Activated CD4-positive, alpha-beta T cell treated with anti-CD3 and anti-CD28 coated beads, Interleukin-2, Interleukin-4, amounts not matched to agents 100 ng/mL and 50 ng/mL, durations not matched to agents 16 hours and 8 hours (primary cell): ENCODE data around the gene DARS1.
"Not testable (repeated sequence)": the region's sequence is repeated elsewhere in the genome, so short reads cannot be mapped to it uniquely, and the experiment has no call there.

ENCODE experiments used
- DNase-seq: peaks from one replicate; pipeline ENCODE4 v3.0.0-alpha.2; 2020; ENCODE audit warnings: low spot score

DARS1 gene

GRCh38 chr2:135885709-135886108, 99.7 kb downstream of the DARS1 start:
- DNase-seq: no peak

DNA sequence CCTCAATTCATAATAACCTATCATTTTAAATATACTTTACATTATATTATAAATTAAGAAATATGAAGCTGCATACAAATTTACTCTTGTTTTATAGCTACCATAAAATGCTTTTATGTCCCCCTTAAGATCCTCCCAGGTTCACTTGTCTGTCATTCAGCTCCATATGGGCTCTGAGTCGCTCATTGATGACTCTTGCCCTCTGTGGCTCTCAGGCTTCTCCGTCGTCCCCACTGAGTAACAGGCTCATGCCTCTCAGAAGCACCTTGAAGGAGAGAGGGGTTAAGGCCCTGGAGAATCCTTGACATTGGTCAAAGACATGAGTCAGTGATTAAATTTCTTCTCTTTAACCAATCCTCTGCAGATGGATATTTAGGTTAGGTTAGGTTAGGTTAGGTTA, 103.0 kb downstream of the DARS1 start:
- no peak for DNase-seq

GRCh38 chr2:135876770-135877169, 108.7 kb downstream of the DARS1 start:
- DNase-seq: not testable (repeated sequence)

GRCh38 chr2:135876066-135876711, 109.2 kb downstream of the DARS1 start, which contains the start of gene MCM6:
TSS of gene MCM6 (minus strand) at chr2:135876443. CDS start at chr2:135876365, 78 bp downstream.
- peak; percentile 100 for DNase-seq

DNA sequence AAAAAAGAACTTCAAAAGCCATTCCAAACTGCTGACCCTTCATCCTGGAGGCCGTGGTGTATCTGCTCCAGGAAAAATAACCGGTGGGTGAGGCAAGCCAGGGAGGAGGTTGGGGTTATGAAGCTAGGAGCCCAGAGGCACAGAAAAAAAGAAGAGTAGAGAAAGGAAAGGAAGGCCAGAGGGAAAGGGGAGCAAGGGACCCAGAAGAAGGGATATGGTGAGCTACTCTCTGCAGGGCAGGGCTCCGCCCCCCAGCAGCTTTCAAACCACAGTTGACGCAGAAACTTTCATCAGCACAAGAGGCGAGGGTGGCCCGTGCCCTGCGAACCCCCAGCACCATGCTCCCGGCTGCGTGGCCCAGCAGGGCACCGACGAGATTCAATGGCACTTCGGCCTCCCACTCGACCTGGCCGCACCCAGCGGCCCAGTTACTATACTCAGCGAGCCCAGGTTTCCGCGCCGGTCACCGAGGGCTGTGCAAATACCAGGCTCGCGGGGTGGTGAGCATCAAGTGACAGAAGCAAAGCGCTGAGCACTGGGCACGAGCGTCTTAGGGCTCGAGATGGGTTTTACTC, 109.8 kb downstream of the DARS1 start:
- peak; percentile 80 for DNase-seq

DNA sequence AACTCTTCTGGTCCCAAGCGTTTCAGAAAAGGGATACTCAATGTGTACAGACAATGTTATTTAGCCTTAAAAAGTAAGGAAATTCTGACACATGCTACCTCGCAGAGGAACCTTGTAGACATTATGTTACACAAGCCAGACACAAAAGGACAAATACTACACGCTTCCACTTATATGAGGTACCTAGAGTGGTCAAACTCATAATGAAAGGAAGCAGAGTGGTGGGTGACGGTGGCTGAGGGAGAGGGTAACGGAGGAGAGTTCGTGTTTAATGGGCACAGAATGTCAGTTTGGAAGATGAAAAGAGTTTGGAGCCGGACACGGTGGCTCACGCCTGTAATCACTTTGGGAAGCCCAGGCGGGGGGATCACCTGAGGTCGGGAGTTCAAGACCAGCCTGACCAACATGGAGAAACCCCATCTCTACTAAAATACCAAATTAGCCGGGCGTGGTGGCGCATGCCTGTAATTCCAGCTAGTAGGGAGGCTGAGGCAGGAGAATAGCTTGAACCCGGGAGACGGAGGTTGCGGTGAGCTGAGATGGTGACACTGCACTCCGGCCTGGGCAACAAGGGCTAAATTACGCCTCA, 110.6 kb downstream of the DARS1 start:
- peak; percentile 32 for DNase-seq

DNA sequence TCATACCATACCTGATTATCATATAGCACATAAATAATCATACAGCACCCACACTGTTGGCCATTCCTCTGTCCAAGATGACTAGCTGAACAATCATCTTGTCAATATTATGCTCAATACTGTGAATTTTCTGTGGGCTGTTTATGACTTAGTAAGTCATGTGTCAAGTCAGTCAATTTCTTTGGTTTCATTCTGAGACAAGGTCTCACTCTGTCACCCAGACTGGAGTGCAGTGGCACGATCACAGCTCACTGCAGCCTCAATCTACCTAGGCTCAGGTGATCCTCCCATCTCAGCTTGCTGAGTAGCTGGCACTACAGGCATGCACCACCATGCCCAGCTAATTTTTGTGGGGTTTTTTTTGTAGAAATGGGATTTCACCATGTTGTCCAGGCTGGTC, 114.9 kb downstream of the DARS1 start:
- DNase-seq: peak; percentile 72

GRCh38 chr2:135863233-135863632, 122.2 kb downstream of the DARS1 start:
- no peak for DNase-seq

- no peak for DNase-seq
Measured at GRCh38 chr2:135862718-135863117, 122.7 kb downstream of the DARS1 start.
